ENCODE measurements around the gene EWSR1.

DNA sequence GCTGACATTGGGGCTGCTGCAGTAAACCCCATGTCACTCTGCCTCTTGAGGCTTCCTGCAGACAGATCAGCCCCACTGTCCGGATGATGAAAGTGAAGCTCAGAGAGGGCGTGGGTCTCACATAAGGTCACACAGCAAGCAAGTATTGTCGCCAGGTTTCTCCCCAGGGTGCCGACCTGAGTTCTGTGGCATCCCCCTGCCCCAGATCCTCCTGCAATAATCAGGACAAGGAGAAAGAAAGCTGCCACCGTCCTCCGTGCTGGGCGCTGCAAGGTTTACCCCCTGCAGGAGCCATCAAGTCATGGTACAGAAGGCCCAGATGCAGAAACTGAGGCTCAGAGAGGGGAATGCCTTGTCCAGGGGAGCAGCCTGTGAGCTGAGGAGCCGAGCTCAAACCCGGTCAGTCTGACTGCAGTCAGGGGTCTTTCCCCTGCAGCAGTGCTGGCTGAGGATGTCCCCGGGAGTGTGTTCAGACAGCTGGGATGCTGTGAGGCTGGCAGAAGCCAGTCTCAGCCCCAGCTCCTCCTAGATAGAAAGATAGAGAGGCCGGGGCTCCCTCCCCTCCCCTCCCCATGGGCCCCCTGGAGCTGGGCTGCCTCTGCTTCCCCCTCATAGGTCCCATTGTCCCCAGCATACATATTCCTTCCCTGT, 49.2 kb upstream of the EWSR1 start:
- TF ChIP-seq, protein P1, sequence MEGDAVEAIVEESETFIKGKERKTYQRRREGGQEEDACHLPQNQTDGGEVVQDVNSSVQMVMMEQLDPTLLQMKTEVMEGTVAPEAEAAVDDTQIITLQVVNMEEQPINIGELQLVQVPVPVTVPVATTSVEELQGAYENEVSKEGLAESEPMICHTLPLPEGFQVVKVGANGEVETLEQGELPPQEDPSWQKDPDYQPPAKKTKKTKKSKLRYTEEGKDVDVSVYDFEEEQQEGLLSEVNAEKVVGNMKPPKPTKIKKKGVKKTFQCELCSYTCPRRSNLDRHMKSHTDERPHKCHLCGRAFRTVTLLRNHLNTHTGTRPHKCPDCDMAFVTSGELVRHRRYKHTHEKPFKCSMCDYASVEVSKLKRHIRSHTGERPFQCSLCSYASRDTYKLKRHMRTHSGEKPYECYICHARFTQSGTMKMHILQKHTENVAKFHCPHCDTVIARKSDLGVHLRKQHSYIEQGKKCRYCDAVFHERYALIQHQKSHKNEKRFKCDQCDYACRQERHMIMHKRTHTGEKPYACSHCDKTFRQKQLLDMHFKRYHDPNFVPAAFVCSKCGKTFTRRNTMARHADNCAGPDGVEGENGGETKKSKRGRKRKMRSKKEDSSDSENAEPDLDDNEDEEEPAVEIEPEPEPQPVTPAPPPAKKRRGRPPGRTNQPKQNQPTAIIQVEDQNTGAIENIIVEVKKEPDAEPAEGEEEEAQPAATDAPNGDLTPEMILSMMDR (conservative IDR thresholded peaks at IDR 0.05; ENCODE audit: low read depth, low read length), result no peak
- TF ChIP-seq POLR2A (IDR thresholded peaks at IDR 0.05; ENCODE audit: low read depth, low read length) (no peak), MAZ (IDR thresholded peaks at IDR 0.05; ENCODE audit: borderline replicate concordance, low read depth, low read length) (no peak), BHLHE40 (IDR thresholded peaks at IDR 0.05; ENCODE audit: low read depth, low read length) (no peak), FOS (IDR thresholded peaks at IDR 0.05; ENCODE audit: low read depth, low read length) (no peak)
- TF ChIP-seq, protein P2, sequence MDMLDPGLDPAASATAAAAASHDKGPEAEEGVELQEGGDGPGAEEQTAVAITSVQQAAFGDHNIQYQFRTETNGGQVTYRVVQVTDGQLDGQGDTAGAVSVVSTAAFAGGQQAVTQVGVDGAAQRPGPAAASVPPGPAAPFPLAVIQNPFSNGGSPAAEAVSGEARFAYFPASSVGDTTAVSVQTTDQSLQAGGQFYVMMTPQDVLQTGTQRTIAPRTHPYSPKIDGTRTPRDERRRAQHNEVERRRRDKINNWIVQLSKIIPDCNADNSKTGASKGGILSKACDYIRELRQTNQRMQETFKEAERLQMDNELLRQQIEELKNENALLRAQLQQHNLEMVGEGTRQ (IDR thresholded peaks at IDR 0.05; ENCODE audit: low read depth, low read length), result no peak
- TF ChIP-seq, protein P3, sequence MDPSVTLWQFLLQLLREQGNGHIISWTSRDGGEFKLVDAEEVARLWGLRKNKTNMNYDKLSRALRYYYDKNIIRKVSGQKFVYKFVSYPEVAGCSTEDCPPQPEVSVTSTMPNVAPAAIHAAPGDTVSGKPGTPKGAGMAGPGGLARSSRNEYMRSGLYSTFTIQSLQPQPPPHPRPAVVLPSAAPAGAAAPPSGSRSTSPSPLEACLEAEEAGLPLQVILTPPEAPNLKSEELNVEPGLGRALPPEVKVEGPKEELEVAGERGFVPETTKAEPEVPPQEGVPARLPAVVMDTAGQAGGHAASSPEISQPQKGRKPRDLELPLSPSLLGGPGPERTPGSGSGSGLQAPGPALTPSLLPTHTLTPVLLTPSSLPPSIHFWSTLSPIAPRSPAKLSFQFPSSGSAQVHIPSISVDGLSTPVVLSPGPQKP (IDR thresholded peaks at IDR 0.05; ENCODE audit: borderline replicate concordance, low read depth, low read length), result no peak

Data from IMR-90 (cell line).